KMS-11 (cell line): ENCODE data around the gene SFI1.

Experiments
- H2AFZ ChIP-seq: fragments of 200-600 bp; sonication (generic); 2 replicates; pipeline ENCODE4 v1.6.1; 2016; ENCODE audit warnings: antibody characterized with exemption, mixed run types, low read depth
- H3K27ac ChIP-seq: fragments of 200-600 bp; sonication (generic); 2 replicates; pipeline ENCODE4 v1.6.1; 2016; ENCODE audit warnings: mild to moderate bottlenecking, mixed run types
- H3K27me3 ChIP-seq: fragments of 200-600 bp; sonication (generic); 2 replicates; pipeline ENCODE4 v1.6.1; 2017; ENCODE audit warnings: mild to moderate bottlenecking, low read depth, mixed run types, moderate library complexity; ENCODE audit not compliant: insufficient read depth
- H3K36me3 ChIP-seq: fragments of 200-600 bp; sonication (generic); 2 replicates; pipeline ENCODE4 v1.6.1; 2017; ENCODE audit warnings: mild to moderate bottlenecking, mixed run types; ENCODE audit not compliant: insufficient read depth
- H3K4me1 ChIP-seq: fragments of 200-600 bp; sonication (generic); 2 replicates; pipeline ENCODE4 v1.6.1; 2016; ENCODE audit warnings: mild to moderate bottlenecking, low read depth, mixed run types; ENCODE audit not compliant: poor library complexity, severe bottlenecking
- H3K4me2 ChIP-seq: fragments of 200-600 bp; sonication (generic); 2 replicates; pipeline ENCODE4 v1.7.0; 2016; ENCODE audit warnings: mild to moderate bottlenecking, mixed run types
- H3K4me3 ChIP-seq: fragments of 200-600 bp; sonication (generic); IDR thresholded peaks from 2 replicates; pipeline ENCODE4 v1.6.1; 2017; ENCODE audit warnings: low read depth, low read length, mixed read lengths; ENCODE audit not compliant: insufficient read depth
- H3K79me2 ChIP-seq: fragments of 200-600 bp; sonication (generic); 2 replicates; pipeline ENCODE4 v1.6.1; 2016; ENCODE audit warnings: low read depth, mixed run types; ENCODE audit not compliant: insufficient read depth
- H3K9ac ChIP-seq: fragments of 200-600 bp; sonication (generic); 2 replicates; pipeline ENCODE4 v1.6.1; 2016; ENCODE audit warnings: mild to moderate bottlenecking, mixed run types
- H4K20me1 ChIP-seq: fragments of 200-600 bp; sonication (generic); 2 replicates; pipeline ENCODE4 v1.6.1; 2016; ENCODE audit warnings: mild to moderate bottlenecking, mixed run types; ENCODE audit not compliant: insufficient read depth
- TF ChIP-seq, protein P1 (sequence below): fragments of 200-600 bp; sonication (generic); conservative IDR thresholded peaks from 2 replicates; pipeline ENCODE4 v1.6.1; 2017; ENCODE audit warnings: low read depth, mild to moderate bottlenecking, antibody characterized with exemption, low read length, moderate library complexity, mixed read lengths

SFI1 gene

DNA sequence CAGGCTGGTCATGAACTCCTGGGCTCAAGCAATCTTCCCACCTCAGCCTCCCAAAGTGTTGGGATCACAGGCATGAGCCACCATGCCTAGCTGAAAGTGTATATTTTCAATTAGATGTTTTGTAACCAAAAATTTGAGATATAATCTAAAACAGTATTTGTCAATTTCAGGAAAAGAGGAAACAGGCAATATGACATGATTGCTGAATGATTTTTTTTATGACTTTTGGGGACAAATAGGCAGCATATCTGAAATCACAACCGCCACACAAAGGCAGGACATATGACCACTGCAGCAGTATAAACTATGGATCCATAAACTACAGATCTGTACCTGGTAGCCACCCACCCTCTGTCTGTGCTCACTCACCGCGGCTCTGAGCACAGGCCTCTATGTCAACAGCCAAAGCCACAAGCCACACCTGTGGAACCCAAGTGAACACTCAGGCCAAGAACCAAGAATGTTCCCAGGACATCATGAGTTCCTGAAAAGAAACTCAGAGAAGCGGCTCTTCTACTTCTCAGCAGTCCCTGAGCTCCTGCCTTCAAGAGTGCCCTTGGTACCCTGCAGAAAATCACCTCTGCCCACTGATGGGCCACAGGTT lies 143.2 kb downstream of the SFI1 start:
- Histone ChIP-seq H3K79me2 (peaks cover 3% of the 10 kb centered on the region; the same call in 1 of the 2 replicates), H3K9ac (no peak overlapping the region), H3K4me2 (no peak overlapping the region), H3K27me3 (no peaks in the 10 kb centered on the region), H3K27ac (no peak overlapping the region), H3K36me3 (no peaks in the 10 kb centered on the region), H2AFZ (no peak overlapping the region), H4K20me1 (no peaks in the 10 kb centered on the region), H3K4me3 (no peak overlapping the region), H3K4me1 (peaks cover 13% of the 10 kb centered on the region)
- TF ChIP-seq, protein P1, sequence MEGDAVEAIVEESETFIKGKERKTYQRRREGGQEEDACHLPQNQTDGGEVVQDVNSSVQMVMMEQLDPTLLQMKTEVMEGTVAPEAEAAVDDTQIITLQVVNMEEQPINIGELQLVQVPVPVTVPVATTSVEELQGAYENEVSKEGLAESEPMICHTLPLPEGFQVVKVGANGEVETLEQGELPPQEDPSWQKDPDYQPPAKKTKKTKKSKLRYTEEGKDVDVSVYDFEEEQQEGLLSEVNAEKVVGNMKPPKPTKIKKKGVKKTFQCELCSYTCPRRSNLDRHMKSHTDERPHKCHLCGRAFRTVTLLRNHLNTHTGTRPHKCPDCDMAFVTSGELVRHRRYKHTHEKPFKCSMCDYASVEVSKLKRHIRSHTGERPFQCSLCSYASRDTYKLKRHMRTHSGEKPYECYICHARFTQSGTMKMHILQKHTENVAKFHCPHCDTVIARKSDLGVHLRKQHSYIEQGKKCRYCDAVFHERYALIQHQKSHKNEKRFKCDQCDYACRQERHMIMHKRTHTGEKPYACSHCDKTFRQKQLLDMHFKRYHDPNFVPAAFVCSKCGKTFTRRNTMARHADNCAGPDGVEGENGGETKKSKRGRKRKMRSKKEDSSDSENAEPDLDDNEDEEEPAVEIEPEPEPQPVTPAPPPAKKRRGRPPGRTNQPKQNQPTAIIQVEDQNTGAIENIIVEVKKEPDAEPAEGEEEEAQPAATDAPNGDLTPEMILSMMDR, result no peak

DNA sequence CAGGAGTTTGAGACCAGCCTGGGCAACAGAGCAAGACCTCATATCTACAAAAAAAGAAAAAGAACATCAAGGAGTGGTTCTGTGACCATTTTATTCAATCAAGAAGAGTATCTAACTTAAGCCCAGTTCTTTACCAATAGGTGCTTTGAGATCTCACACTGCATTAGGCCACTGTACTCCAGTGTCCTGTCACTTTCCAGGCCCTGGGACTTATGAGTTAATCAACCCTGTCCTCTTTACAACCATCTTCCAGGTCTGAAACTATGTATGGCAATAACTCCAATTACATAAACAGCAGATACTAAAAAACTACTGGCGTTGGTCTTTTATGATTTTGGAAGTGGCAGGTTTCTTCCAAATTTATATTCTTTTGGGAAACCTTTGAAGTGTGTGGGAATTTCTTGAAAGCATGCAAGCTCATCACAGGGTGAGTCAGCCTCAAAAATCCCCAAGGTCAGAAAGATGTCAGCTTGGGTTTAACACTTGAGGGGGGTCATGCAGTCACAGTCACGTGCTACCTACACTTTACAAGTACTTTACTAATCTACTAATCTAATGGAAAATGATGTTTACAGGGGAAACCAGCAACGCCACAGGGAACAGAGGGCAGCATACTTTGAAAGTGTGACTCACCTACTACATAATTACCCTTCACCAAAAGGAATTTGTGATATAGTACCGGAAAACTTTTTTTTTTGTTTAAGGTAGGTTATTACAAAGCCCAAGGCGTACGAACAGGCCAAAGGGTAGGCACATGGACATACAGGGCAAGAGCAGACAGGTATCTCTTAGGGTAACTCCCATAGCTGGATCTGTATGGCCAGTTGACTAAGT lies 150.1 kb downstream of the SFI1 start:
- H3K36me3 ChIP-seq, result no peaks in the 10 kb centered on the region; the same call in 1 of the 2 replicates
- 0 out of 2 replicates have a peak overlapping the region, but pooled peaks have one; percentile 6 for H3K4me2 ChIP-seq
- H2AFZ ChIP-seq, result no peak overlapping the region
- H3K27ac ChIP-seq, result 0 out of 2 replicates have a peak overlapping the region, but pooled peaks have one; percentile 1
- TF ChIP-seq, protein P1, result no peak
- peaks cover 19% of the 10 kb centered on the region for H3K4me1 ChIP-seq
- 0 out of 2 replicates have a peak, but pooled peaks cover 6% of the 10 kb centered on the region for H3K79me2 ChIP-seq
- no peak overlapping the region for H3K9ac ChIP-seq
- no peaks in the 10 kb centered on the region for H3K27me3 ChIP-seq
- H3K4me3 ChIP-seq, result no peak overlapping the region
- H4K20me1 ChIP-seq, result no peaks in the 10 kb centered on the region

DNA sequence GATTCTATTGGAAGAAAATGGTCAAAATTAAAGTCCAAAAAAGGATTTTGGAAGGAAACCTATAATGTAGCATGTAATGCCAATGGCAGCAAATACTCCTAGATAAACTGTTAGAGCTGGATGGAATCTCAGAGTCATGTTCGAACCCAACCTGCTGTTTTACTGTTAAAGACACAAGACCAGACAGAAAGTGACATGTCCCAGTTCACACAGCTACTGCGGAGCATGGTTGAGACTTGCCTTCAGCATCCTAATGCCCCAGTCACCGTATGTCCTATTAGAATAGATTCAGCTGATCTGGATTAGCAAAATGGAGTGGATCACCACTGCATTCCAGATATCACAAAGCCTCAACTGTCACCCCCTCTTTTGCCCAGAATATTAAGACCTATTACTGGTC lies 150.7 kb downstream of the SFI1 start:
- H3K27ac ChIP-seq, result 0 out of 2 replicates have a peak overlapping the region, but pooled peaks have one; percentile 1
- TF ChIP-seq, protein P1, result no peak
- H3K79me2 ChIP-seq, result peaks cover 12% of the 10 kb centered on the region; the same call in 1 of the 2 replicates
- H3K4me3 ChIP-seq, result no peak overlapping the region
- H3K36me3 ChIP-seq, result no peaks in the 10 kb centered on the region; the same call in 1 of the 2 replicates
- H3K9ac ChIP-seq, result no peak overlapping the region
- no peaks in the 10 kb centered on the region for H4K20me1 ChIP-seq
- peaks cover 22% of the 10 kb centered on the region for H3K4me1 ChIP-seq
- no peak overlapping the region for H2AFZ ChIP-seq
- no peaks in the 10 kb centered on the region for H3K27me3 ChIP-seq
- H3K4me2 ChIP-seq, result no peak overlapping the region

DNA sequence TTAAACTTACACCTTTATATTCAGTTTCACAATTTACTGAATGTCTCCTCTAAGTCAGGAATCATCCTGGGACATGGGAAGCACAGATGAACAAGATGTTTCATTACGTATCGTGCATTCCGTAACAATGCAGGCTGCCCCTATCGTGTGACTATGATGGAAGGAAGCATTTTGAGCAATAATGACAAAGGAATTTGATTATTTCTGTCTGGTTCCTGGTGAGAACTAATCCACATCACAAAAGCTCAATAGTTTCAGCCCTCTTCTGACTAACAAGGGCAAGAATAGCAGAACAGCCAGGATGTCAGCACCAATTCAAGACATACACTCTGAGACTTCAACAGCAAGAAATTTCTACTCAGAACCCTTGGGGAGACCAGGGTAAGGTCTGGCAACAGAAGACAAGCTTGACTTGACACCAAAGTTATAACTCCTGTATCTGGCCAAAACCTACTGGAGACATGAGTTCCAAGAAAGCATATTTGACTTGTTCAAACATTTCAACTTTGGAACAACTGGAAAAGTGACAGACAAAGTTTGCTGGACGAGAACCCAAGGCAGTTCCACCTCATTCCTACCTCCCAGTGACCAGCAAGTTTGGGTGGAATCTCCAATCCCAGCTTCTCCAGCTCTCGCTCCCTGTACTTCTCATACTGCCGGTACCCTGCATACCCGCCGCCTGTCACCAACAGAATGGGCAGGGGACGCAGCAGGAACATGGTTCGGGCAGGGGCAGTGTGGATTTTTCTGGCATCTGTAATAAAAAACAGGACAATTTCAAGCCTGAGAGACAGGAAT lies 151.4 kb downstream of the SFI1 start:
- Histone ChIP-seq H4K20me1 (no peaks in the 10 kb centered on the region), H3K4me2 (no peak overlapping the region), H3K4me1 (peaks cover 23% of the 10 kb centered on the region), H2AFZ (no peak overlapping the region), H3K9ac (no peak overlapping the region), H3K27ac (no peak overlapping the region), H3K4me3 (no peak overlapping the region), H3K79me2 (peaks cover 18% of the 10 kb centered on the region; the same call in 1 of the 2 replicates), H3K36me3 (no peaks in the 10 kb centered on the region; the same call in 1 of the 2 replicates), H3K27me3 (no peaks in the 10 kb centered on the region)
- TF ChIP-seq, protein P1, result no peak
